Measurements from ENCODE around the gene MEF2C. TPM values are rescaled to one million over a fixed set of nuclear protein-coding genes. Genes with fewer than 3 reads are reported as not detected.

Gene MEF2C
- total RNA-seq, 1 donor from 2014 or later = 54.2 TPM

DNA sequence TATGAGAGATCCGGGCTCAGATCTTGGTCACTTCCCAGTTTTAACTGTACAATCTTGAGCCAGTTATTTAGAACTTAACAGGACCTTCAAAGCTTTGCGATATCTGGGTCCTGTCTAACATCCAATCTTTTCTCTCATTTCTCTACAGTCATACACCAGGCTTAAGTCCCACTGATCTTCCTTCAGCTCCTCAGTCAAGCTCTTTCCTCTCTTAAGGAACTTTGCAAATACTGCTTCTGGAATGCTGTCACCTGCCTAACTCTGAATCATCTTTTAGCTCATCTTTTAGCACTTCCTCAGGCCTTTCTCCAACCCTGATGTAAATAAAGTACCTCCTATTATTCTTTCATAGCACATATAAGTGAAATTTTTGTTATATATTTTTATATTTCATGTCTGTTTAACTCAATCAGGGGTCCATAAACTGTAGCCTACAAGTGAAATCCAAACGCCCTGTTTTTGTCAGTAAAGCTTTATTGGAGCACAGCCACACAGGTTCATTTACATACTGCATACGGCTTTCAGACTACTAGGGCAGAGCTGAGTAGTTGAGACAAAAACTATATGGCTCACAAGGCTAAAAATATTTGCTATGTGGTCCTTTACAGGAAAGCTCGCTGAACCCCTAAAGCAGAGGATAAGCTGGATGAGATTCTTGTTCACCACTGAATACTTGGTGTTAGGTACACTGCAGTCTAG, 63.5 kb downstream of the MEF2C start:
- Histone ChIP-seq H3K4me1 (peaks cover 86% of the 10 kb centered on the region), H3K27me3 (ENCODE audit: low read depth) (no peaks in the 10 kb centered on the region), H3K4me3 (no peak overlapping the region), H3K9me3 (replicated peaks) (no peaks in the 10 kb centered on the region), H3K27ac (replicated peaks) (peak overlapping the region; percentile 68), H3K36me3 (peaks cover 13% of the 10 kb centered on the region)
- TF ChIP-seq, protein P1, sequence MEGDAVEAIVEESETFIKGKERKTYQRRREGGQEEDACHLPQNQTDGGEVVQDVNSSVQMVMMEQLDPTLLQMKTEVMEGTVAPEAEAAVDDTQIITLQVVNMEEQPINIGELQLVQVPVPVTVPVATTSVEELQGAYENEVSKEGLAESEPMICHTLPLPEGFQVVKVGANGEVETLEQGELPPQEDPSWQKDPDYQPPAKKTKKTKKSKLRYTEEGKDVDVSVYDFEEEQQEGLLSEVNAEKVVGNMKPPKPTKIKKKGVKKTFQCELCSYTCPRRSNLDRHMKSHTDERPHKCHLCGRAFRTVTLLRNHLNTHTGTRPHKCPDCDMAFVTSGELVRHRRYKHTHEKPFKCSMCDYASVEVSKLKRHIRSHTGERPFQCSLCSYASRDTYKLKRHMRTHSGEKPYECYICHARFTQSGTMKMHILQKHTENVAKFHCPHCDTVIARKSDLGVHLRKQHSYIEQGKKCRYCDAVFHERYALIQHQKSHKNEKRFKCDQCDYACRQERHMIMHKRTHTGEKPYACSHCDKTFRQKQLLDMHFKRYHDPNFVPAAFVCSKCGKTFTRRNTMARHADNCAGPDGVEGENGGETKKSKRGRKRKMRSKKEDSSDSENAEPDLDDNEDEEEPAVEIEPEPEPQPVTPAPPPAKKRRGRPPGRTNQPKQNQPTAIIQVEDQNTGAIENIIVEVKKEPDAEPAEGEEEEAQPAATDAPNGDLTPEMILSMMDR (IDR thresholded peaks at IDR 0.05; ENCODE audit: borderline replicate concordance) = no peak
- no peak for DNase-seq
- intact Hi-C loops (cut with micrococcal nuclease) = no loop called here

DNA sequence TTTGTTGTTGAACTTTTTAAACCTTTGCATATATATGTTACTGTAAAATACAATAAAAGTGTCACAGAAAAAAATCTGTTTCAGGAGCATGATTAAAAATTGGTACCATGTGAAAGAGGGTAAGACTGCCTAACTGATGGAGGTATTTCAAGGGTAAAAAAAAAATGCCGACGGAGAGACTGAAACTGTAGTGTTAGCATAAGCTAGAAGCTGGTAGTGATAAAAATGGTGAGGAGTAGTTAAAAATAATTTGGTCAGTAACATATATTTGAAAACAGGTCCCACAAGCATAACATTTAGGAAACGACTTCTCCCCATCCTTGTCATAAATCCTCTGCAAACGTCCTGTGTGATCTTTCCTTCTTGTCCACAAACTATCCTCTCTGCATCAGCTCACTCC, 64.7 kb downstream of the MEF2C start:
- no peaks in the 10 kb centered on the region for H3K9me3 ChIP-seq (replicated peaks)
- peaks cover 86% of the 10 kb centered on the region for H3K4me1 ChIP-seq
- no peak overlapping the region for H3K4me3 ChIP-seq
- TF ChIP-seq, protein P1 (IDR thresholded peaks at IDR 0.05; ENCODE audit: borderline replicate concordance) = no peak
- DNase-seq = no peak
- intact Hi-C loops (cut with micrococcal nuclease) = no loop called here
- H3K27me3 ChIP-seq (ENCODE audit: low read depth) = no peaks in the 10 kb centered on the region
- peak overlapping the region; percentile 68 for H3K27ac ChIP-seq (replicated peaks)
- H3K36me3 ChIP-seq = peaks cover 13% of the 10 kb centered on the region

DNA sequence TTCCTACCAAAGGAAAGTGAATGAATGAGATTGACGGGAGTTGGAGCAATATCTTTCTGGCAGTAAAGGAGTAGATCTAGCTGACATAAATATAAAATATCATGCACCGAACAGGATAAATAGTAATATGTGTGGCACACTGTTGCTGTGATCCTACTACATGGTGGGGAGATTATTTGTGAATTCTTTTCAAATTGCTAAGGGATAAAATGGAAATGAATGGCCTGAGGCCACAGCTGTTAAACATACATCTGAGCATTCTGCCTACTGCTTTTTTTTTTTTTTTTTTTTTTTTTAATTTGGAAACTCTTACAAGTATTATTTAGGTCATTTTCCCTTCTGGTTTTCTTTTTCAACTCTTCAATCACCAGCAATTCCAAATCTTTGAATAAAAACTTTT, 66.8 kb downstream of the MEF2C start:
- TF ChIP-seq, protein P1 (IDR thresholded peaks at IDR 0.05; ENCODE audit: borderline replicate concordance) = no peak
- H3K27ac ChIP-seq (replicated peaks) = peak overlapping the region; percentile 68
- H3K4me1 ChIP-seq = peaks cover 91% of the 10 kb centered on the region
- H3K36me3 ChIP-seq = no peaks in the 10 kb centered on the region
- H3K27me3 ChIP-seq (ENCODE audit: low read depth) = no peaks in the 10 kb centered on the region
- no peak overlapping the region for H3K4me3 ChIP-seq
- H3K9me3 ChIP-seq (replicated peaks) = no peaks in the 10 kb centered on the region
- intact Hi-C loops (cut with micrococcal nuclease) = no loop called here
- DNase-seq = no peak

DNA sequence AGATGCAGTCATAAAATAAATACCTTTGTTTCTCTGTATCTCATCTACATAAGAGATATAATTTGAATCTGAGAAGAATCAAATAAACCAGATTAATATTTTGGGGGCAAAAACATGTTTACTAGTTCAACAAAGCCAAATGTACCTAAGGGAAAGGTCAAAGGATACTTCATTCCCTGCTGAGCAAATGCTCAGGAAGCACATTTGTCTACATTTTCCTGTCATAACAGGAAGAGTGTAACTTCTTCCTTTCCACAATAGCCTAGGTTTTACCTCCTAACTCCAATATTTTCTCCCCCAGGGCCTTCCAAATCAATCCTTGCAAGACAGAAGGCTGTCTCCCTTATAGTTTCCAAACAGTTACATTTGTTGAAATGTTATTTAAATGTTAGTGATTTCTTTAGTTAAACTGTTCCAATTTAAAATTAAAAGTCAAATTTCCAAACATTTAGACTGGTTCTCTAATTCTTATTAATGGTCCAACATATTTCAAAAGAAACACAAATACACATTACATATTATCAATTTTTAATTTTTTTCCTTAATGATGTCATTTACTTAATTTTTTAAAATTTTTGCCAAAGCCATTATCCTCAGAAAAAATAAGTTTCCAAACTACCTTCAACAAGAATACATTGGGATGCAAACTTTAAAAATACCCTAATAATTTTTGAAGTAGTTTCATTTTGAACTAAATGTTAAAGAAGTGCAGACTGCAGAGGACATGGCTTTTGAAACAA, 67.8 kb downstream of the MEF2C start:
- intact Hi-C loops (cut with micrococcal nuclease) = no loop called here
- TF ChIP-seq, protein P1 (IDR thresholded peaks at IDR 0.05; ENCODE audit: borderline replicate concordance) = no peak
- H3K27ac ChIP-seq (replicated peaks) = peak overlapping the region; percentile 68
- no peaks in the 10 kb centered on the region for H3K27me3 ChIP-seq (ENCODE audit: low read depth)
- peak overlapping the region; percentile 28 for H3K4me3 ChIP-seq
- no peaks in the 10 kb centered on the region for H3K9me3 ChIP-seq (replicated peaks)
- H3K4me1 ChIP-seq = peaks cover 91% of the 10 kb centered on the region
- no peak for DNase-seq
- no peaks in the 10 kb centered on the region for H3K36me3 ChIP-seq

DNA sequence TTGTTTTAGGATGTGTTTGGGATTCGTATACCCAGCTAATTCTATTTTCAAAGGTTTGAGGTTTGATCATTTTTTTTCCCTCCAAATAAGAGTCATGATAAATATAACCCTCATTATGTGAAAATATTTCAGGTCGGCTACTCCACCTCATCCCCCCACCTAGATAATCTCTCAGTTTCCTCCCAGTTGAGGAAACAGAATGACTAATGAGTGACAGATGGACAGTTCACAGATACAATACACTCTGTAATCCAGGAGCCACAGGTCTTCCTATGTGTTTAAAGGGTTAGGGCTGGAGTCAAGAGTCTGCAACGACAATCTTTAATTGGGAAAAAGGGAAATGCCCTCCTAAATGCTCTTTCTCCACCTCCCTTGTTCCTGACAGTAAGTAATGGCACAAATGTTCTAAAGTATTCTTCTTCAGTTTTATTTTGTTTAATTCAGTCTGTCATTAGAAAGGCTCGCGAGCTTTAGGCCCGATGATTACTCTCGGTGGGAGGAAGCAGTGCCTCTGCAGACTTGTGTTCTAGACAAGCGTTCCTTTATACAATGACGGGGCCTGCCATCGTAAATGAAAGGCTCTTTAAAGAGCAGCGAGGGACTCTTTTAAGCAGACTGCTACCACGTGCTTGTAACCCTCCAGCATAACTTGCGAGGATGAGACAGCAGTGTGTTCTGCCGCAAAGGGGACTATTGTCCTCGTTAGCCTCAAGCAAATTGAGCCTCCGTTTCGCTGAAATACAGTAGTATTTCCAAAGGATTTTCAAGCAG, 69.0 kb downstream of the MEF2C start:
- Histone ChIP-seq H3K27ac (replicated peaks) (peak overlapping the region; percentile 68), H3K4me1 (peaks cover 80% of the 10 kb centered on the region), H3K9me3 (replicated peaks) (no peaks in the 10 kb centered on the region), H3K36me3 (no peaks in the 10 kb centered on the region), H3K4me3 (no peak overlapping the region), H3K27me3 (ENCODE audit: low read depth) (no peaks in the 10 kb centered on the region)
- intact Hi-C loops (cut with micrococcal nuclease) = no loop called here
- TF ChIP-seq, protein P1 (IDR thresholded peaks at IDR 0.05; ENCODE audit: borderline replicate concordance) = no peak
- no peak for DNase-seq
